ENCODE data around the gene SAA2.

- TF ChIP-seq CTCF (IDR thresholded peaks at IDR 0.05) (no peak), ZFX (IDR thresholded peaks at IDR 0.05; ENCODE audit: borderline replicate concordance) (no peak)
Measured at GRCh38 chr11:18253233-18253632, 4.8 kb upstream of the SAA2 start.
